Left lobe of liver (tissue), 2 donors: ENCODE data around the gene SLC25A42. TPM values are rescaled to one million over a fixed set of nuclear protein-coding genes. Genes with fewer than 3 reads are reported as not detected.

Source experiments
- ATAC-seq: fragments of 200-7000 bp; cut with Tn5 transposase; one replicate; pipeline ENCODE4 v1.9.1; 2020; ENCODE audit warnings: mild to moderate bottlenecking, moderate library complexity
- DNase-seq: peaks from one replicate; pipeline ENCODE4 v3.0.0-alpha.2; 2020; ENCODE audit warnings: low spot score
- total RNA-seq: library from RNA; stranded (reverse); gene quantifications from one replicate; pipeline ENCODE4 v1.2.1, GENCODE V29; 2021
- donor health status: DM: no; HTN: no; CAD: no; lungs with moderate emphysema.
- donor health status: DM: no; HTN: yes; CAD: no.

The SLC25A42 gene
- total RNA-seq, 1 donor from 2014 or later: 77.8 TPM

DNA sequence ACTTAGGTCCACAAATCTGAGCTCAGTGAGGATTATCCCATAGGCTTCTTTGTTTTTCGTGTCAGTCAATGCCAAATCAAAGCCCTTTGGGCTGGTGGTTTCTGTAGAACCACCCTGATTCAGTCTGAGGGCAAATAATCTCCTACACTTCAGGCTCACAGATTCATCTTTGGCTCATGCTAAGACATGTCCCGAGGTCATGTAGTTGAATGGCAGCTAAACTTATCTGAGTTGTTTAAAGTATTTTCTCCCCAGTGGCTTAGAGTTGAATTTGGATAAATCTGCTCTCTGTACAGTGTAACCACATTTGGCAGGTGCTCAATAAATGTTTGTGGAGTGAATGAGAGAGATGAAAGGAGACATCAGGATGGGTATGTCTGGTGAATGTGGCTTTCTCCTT, 13.1 kb upstream of the SLC25A42 start:
- ATAC-seq (no peak), DNase-seq (no peak)

DNA sequence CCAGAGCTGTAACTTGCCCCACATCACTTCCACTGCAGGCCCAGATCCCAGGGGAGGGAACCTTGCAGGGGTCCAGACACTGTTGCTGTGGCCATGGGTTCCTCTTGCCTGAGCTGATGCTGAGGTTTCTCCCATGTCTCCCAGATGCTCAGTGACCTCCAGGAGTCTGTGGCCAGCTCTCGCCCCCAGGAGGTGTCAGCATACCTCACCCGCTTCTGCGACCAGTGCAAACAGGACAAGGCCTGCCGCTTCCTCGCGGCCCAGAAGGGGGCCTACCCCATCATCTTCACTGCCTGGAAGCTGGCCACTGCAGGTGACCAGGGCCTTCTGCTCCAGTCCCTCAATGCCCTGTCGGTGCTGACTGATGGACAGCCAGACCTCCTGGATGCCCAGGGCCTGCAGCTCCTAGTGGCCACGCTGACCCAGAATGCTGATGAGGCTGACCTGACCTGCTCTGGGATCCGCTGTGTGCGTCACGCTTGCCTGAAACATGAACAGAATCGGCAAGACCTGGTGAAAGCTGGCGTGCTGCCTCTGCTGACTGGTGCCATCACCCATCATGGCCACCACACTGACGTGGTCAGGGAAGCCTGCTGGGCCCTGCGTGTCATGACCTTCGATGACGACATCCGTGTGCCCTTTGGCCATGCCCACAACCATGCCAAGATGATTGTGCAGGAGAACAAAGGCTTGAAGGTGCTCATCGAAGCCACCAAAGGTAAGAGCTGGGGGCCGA, 12.1 kb upstream of the SLC25A42 start:
- DNase-seq (peak; percentile 97), ATAC-seq (peak; percentile 71)

DNA sequence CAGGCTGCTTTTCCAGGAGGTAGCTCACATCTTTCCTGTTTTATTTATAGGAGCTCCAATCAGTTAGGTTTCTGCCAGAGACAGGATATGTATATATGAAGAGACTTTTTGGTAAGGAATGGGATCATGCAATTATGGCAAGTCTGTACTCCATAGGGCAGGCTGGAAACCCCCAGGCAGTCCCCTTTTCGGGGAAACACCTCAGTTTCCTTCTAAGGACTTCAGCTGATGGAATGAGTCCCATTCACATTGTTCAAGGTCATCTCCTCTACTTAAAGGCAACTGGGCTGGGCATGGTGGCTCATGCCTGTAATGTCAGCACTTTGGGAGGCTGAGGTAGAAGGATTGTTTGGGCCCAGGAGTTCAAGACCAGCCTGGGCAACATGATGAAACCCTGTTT, 10.9 kb upstream of the SLC25A42 start:
- ATAC-seq: no peak

DNA sequence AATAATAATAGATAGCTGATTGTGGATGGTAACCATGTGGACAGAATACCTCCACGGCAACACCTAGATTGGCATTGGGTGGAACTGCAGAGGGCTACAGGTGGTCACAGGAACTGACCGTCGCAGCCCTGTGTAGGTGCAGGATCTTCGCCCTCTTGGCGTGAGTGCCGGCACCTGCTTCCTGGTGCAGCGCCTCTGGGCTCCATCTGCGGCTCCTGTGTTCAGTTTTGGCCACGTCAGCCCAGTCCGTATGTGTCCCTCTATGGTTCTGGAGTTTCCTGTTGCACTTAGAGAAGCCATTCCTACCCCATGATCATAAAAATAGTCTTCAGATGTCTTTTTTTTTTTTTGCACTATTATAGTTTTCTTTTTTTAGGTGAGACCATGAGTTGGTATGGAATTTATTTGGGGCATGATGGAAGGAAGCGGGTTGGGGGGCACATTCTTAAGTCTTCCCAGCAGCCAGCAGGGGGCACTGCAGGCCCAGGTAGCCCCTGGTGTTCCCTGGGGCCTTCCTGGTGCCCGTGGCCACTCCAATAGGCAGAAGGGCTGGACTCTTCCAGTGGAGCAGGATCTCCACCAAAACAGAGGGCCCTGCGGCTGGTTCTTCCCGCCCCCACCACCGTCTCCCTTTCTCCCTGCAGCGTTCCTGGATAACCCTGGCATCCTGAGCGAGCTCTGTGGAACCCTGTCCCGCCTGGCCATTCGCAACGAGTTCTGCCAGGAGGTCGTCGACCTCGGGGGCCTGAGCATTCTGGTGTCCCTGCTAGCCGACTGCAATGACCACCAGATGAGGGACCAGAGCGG, 10.1 kb upstream of the SLC25A42 start:
- DNase-seq: peak; percentile 84

More for the DNA sequence above, 10.9 kb upstream of the SLC25A42 start:
- no peak for DNase-seq

DNA sequence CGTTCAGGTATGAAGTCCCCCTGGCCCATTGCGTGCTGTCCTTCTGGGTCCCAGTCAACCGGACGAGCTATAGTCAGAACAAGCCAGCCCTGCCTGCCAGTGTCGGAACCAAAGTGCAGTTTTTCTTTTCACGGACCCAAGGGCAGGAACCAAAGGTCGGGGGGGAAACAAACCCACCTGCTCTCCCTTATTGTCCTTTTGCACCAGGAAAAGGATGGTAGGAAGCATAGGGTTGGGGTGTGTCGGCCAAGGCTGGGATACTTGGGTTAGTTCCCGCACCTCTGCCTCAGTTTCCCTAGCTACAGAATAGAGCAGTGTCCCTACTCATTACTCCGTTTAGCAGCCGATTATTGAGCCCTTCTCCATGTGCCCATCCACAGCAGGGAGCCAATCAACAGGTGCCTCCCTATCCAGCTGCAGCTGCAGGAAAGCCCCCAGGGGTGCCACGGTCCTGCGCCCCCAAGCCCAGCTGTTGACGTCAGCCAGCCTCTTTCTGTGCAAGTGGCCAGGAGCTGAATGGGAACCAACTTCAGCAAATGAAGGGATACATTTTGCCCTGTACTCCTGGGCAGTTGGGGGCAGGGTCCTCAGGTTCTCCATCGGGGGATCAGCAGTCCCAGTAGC, 9.4 kb upstream of the SLC25A42 start:
- DNase-seq (no peak), ATAC-seq (peak; percentile 5)

More for the DNA sequence above, 10.1 kb upstream of the SLC25A42 start:
- ATAC-seq: peak; percentile 75

DNA sequence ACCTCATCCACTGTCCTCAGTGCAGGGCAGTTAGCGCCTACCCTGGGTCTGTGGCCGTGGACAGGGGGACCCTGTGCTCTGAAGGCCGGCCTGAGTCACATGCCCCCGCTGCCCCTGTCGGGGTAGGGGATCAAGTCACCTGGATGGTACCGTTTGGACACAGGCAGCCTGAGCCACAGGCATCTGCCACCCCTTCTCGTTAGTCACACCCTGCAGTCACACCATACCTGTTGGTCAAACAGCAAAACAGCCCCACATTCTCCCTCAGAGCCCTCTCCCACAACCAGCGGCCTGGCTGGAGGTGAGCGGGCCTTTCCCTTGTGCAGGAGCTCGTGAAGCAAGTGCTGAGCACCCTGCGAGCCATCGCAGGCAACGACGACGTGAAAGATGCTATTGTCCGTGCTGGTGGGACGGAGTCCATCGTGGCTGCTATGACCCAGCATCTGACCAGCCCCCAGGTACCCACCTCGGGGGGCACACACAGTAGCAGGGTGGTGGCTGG, 8.8 kb upstream of the SLC25A42 start:
- ATAC-seq: no peak
- no peak for DNase-seq

DNA sequence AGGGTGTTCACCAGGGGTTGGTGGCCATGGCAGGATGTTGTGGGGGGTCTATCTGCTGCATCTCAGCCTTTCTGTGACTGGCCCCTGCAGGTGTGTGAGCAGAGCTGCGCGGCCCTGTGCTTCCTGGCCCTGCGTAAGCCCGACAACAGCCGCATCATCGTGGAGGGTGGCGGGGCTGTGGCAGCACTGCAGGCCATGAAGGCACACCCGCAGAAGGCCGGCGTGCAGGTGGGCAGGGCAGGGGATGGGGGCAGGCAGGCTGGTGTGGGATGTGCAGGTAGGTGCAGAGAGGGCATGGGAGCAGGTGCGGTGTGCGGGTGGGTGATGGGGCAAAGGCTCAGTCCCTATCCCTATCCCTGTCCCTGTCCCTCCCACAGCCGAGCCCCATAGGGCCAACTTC, 8.1 kb upstream of the SLC25A42 start:
- ATAC-seq: no peak
- DNase-seq: no peak

DNA sequence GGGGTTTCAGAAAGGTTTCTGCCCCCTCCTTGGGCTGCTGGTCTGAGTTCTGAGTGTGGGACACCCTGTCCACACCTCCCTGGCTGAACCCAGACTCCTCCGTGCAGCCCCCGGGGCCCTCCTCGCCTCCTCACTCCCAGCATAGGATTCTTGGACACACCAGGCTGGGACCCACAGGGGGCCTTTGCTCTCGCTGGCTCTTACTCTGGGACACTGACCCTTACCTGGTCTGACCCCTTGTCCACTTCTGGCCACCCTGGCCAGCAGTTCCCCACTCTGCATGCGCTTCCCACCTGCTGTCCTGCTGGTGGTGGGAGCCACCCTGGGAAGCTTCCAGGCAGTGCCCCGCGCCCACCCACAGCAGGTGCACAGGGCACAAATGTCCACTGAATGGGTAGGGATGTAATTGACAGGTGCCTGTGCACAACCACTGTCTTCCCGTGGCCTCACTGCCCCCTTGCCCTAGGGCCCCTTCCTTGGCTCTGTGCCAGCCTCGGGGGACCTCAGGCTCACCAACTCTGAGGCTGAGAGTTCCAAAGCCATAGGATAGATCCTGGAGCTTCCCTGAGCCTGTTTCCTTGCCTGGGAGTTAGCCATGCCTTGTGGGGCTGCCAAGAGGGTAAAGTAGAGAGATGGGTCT, 7.0 kb upstream of the SLC25A42 start:
- no peak for DNase-seq

DNA sequence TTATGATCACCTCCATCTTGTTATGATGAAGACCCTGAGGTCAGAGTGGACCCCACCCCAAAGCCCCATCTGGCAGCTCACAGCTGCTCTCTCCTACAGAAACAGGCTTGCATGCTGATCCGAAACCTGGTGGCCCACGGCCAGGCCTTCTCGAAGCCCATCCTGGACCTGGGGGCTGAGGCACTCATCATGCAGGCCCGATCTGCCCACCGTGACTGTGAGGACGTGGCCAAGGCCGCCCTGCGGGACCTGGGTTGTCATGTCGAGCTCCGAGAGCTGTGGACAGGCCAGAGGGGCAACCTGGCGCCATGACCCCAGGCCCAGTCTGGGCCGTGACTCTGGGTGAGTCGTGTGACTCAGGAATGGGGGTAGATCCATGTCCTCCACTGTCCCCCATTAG, 6.5 kb upstream of the SLC25A42 start:
- no peak for DNase-seq
- ATAC-seq: no peak

More for the DNA sequence above, 7.0 kb upstream of the SLC25A42 start:
- no peak for ATAC-seq

DNA sequence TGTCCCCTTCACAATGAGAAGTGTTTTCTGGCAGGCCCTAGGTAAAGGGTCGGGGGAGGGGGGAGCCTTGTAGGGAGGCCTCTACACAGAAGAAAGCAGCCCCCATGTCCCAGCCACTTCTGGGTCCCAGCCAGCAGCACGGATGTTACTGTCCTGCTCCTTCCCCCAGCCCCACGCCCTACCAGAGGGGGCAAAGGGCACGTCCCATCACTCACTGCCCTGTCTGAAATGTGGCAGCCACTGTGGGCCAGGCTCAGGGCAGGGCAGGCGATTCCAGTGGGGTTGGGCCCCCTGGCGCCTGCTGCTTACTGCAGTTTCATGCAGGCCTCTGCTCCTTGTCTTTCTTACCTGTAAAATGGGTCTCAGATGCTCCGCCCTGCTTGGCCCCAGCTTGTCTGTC, 6.1 kb upstream of the SLC25A42 start:
- DNase-seq: no peak
- ATAC-seq: no peak

DNA sequence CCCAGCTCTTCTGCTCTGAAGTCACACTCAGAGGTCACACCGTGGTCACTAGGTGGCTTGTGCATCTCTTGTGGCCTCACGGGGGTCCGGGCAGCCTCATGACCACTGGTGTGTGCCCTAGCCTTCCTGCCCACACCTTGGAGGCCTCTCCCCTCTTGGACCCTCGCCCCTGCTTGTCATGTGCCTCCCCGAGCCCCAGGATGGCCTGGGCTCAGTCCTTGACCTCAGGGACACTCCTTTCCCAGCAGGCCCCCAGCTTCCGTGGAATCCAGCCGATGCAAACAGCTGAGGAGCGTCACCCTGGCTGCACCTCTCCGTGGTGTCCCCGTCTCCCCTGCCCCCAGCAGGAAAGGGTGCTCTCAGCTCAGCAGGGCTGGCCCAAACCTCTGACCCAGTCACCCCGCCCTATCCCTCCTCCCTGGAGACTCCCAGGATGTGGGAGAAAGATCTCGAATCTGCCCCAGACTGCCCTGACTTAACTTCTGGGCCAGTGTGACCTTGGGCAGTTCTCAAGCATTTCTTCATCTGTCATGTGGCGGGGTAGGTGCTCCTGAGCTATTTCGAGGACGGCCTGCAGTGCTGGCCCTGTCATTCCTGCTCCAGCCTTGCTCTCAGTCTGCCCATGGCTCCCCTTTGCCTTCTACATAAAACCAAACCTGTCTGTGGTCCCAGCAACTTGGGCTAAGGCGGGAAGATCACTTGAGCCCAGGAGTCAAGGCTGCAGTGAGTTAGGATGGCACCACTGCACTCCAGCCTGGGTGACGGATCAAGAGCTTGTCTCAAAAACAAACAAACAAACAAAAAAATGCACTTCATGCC, 4.6 kb upstream of the SLC25A42 start:
- ATAC-seq (no peak), DNase-seq (no peak)

DNA sequence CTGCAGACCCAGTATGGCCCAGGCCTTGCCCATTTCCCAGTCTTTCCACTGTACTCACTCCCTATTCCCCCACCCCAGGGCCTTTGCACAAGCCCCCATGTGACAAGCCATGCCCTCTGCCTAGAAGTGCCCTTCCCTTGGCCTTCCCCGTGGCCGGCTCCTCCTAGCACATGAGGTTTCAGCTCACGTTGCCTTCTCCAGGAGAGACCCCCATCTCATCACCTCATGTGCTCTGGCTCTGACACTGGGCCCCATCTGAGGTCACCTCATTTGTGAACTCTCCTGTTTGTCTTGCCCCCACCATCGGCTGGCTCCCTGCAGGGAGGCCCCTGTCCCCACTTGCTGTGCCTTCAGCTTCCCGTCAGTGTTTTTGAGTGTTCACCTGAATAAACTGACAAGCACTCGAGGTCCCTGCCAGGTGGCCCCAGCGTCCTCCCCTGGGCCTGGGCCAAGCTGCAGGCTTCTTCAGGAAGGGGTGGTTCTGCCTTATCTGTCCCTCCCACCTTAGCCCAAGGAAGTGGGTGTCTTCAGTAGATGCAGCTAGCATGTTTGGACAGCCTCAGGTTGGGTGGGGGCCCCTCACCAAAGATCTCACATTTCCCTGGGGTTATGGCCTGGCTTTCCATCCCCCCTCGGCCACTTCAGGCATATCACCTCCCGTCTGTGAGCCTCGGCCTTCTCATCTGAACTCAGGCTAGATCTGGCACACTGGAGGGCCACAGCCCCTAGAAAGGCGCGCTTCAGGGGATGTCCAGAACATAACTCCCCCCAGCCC, 3.8 kb upstream of the SLC25A42 start:
- DNase-seq (no peak), ATAC-seq (no peak)

DNA sequence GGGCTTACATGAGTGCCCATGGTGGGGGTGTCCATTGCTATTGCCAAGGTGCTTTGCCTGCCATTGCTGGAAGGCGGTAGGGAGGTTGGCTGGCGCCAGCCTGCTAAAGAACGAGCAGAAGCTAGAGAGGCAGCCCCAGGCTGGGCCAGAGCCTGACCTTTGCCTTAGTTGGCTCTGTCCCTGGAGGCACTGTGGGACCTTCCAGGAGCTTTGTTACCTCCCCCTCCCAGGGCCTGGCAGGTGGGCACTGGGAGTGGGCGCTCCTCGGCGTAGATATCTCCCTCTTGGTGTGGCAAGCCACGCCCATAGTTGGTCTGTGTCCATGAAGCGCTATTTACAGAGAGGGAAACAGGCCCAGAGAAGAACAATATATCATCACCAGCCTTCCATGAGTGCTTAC, 2.3 kb upstream of the SLC25A42 start:
- peak; percentile 67 for DNase-seq

DNA sequence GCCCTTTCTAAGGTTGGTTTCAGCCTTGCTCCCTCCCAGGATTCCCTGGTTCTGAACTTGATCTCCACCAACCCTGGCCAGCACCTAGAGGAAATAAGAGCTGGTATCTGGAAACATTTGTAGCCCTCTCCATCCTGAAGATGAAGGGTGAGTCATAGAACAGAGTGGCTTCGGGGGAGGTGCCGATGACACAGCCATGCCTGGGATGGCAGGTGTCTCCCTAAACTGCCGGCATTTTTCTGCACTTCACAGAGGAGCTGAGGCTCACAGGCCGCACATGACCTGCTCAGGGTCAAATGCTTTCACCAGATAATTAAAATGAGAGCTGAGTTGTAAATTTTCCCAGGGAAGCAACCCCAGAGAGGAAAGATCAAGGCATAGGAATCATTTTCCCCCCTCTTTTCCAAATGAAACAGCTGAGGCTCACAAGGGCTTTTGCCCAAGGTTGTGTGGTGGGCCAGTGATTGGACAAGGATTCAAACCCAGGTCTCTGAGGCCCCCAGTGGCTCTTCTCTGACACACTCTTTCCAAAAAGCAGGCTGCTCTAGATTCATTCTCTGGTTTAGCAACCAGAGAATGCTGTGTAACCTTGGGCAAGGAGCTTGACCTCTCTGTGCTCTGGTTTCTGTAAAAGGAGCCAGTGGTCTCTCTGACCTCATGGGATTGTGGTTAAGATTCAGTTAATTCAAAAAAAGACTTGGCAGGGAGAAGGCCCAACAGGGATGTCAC, 1.2 kb upstream of the SLC25A42 start:
- DNase-seq: no peak

More for the DNA sequence above, 2.3 kb upstream of the SLC25A42 start:
- peak; percentile 5 for ATAC-seq

DNA sequence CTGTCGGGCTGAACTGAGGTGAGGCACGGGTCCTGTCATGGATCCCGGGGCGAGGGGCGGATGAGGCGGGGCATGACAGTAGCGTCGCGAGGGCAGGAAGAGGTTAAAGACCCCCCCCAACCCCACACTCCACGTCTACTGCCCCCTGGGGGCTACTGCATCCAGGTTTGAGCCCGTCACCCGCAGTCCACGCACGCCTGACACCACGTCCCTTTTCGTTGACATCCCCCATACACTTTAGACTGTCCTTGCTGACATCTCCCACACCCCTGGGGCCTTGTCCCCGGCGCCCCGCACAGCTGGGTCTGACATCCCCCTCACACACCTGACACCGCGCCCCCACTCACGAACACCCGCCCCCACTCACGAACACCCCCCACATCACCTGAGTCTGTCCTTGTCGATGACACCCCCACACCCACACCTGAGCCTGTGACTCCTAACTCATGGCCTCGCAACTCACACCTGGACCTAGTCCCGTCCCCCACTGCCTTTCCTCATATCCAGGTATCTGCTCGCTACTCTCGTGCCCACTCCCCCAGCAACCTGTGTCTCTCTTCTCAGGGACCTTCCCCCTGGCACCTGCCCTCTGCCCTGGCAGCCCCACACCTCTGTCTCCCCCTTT, 416 bp downstream of the SLC25A42 start:
- ATAC-seq (peak; percentile 2), DNase-seq (no peak)

More for the DNA sequence above, 1.2 kb upstream of the SLC25A42 start:
- ATAC-seq: no peak

DNA sequence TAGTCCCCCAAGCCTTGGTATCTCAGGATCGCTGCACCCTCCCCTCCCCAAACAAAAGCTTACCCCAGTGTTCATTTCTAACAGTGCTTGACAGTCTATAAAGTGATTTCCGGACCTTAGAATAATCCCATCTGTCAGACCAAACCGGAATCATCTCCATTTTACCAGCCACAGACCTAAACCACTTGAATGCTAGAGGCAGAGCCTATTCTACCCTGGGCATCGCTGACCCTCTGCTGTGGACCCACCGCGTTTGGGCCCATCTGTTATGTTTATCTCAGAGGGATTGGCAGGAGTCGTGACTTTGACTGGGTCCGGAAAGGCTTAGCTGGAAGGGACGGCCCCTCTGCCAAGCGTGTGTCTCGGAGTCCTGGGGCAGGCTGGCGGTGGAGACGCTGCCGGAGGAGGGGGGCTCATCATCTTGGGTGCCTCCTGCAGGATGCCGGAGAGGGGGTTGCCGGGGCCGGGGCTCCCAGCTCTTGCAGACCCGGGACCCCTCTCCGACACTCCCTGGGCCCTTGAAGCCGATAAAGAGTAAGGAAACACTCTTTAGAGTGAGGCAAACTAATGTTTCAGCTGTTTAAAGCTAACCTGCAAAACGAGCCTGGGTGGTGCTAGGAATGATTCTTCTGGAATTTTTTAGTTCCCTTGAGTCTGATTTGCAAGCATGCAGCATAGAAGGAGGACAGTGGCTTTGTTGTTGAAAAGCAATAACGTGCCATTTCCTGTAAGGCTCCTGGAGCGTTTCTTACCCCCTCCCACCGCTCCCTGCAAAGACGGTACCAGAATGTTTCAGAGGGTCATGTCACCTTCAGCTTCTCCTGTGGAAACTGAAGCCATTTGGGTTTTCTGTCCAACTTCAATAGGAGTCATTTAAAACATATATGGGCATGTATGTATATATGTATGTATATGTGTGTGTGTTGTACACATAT, 1.3 kb downstream of the SLC25A42 start:
- DNase-seq: no peak

More for the DNA sequence above, 1.3 kb downstream of the SLC25A42 start:
- peak; percentile 2 for ATAC-seq
